Activated gamma-delta T cell (primary cell): ENCODE results near the gene PRSS50.

ENCODE experiments used
- DNase-seq: peaks from one replicate; lab custom pipeline; 2025; lab: John Stamatoyannopoulos, UW

Gene PRSS50

DNA sequence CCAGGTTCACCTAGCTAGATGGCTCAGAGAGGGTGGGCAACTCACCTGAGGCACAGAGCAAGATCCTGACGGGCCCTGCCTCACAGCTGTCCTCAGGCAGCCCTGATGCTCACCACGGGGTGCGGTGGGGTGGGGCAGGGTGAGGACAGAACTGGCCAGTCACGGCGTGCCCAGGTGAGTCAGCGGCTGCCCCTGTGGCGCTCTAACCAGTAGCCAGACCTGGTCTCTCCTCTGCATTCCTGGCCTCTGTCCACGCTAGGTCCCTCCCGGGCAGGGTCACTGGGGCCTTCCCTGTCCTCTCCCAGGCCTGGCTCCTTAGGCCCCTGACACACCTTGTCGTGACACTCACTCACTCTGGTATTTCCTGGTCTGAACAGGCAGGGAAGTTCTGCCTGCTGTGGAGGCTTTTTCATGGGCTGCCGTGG is 25.1 kb downstream of the PRSS50 start:
- DNase-seq = no peak

DNA sequence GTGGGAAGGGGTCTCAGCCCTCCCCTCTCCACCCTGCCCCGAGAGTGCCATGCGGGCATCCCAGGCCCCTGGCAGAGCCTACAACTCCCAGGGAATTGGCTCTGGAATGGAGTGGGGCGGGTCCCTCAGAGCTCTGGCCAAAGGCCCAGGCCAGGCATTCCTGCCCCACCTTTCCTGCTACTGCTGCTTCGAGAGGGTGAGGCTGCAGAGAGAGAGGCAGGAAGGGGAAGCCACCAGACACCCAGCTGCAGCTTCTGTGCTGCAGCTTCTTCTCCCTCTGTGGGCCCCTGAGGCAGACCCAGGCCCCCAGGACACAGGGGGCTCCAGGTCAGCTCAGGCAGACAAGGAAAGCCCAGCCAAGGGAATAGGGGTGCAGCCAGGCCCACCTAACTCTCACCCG is 26.9 kb downstream of the PRSS50 start:
- DNase-seq = no peak

- DNase-seq = no peak
Measured at GRCh38 chr3:46685446-46685845, 32.2 kb downstream of the PRSS50 start.

DNA sequence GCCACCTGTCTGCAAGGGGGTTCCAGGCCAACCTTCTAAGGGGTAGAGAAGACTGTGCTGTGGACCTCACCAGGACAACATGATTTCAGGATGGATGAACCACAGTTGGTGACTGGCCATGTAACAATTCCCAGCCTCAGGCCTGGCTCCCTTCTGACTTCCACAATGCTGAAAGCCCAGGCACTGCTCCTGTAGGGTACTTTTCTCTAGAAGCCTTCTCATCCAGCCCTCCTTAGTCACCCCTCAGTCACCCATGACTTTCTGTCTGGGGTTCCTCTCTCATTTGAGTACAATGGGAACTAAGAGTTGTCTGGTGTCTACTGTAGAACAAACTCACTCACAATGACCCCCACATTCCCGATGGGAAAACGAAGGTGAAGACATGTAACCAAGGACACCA is 32.8 kb downstream of the PRSS50 start:
- DNase-seq = no peak

DNA sequence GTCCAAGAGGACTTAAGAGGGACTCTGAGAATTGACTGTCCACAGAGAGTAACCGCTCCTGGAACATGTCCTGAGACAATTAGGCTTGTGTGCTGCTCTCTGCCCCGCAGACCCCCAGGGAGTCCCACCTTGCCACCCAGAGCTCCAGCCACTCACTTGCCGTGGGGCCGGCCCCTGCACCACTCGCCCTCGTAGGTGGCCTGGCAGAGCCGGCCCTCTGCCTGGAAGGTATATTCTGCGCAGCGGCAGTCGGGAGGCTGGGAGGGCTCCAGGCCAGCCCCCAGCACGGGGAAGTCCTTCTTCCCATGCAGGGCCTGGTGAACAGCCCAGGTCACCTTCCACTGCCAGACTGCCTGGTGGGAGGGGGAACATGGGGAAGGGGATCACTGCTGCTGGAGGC is 34.7 kb downstream of the PRSS50 start:
- no peak for DNase-seq

DNA sequence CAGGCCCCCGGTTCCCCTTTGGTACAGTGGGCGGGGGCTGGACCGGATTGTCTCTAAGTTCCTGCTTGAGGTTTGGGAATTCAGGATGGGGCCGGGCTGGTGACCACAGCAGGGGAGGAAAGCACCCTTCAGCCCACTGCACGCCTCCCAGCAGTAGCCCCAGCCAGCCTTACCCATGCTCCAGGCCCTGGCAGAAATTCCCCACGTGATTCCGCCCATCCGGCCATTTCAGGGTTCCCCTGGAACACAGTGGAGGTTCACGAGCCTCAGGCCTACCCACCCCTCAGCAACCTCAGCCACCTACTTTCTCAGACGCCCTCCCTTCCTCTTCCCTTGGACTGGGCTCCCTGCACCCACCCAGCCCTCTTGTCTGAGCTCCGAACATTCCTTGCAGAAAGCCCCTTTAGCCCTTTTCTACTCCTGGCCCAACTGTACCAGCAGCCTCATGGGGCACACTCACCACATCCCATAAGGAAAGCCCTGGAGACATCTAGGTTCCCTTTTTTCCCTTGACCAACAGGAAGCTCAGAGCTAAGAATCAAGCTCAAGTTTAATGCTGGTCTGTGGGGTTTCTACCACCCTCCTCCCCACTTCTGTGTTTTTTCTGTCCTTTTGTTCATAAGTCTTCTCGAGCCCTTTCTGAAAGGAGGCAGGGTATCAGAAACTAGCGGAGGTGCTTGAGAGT is 35.7 kb downstream of the PRSS50 start:
- DNase-seq = no peak

DNA sequence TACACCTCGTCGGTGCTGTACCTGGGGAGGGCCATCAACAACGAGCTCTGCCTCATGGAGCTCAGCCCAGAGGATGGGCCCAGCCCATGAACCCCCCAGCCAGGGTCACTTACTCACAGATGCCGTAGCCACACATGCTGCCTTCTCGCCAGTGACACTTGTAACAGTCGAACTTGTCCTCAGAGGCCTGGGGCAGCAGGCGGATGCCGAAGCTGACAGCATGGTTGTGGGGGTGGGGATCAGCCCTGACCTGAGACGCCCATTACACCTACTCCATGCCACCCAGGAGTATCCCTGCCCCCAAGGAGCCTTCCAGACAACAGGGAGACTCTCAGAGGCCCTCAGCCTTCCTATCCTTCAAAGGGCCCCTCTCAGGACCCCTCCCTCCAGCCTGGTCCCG is 36.3 kb downstream of the PRSS50 start:
- DNase-seq = no peak

DNA sequence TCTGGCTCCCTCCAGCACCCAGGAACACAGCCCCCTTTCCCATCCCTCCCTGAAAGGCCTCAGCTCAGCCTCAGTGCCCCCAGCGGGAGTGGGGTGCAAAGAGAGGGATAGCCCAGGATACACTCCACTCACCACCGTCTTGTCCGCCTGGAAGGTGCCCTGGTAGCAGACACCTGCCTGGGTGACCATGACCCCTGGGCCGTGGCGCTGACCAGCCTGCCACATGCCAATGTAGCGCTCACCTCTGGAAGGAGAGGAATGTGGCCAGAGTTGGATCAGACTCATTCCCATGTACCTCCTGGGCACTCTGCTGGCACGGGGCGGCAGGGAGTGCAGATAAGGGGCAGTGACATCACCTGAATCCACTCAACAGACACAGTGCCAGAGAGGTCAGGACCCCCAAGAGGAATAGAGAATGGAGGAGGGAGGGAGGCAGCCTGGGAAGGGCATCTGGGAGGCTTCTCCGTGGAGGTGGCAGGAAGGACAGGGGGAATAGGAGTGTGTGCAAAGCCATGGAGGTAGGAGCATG is 37.3 kb downstream of the PRSS50 start:
- no peak for DNase-seq

GRCh38 chr3:46679681-46680080 is 38.0 kb downstream of the PRSS50 start:
- no peak for DNase-seq

DNA sequence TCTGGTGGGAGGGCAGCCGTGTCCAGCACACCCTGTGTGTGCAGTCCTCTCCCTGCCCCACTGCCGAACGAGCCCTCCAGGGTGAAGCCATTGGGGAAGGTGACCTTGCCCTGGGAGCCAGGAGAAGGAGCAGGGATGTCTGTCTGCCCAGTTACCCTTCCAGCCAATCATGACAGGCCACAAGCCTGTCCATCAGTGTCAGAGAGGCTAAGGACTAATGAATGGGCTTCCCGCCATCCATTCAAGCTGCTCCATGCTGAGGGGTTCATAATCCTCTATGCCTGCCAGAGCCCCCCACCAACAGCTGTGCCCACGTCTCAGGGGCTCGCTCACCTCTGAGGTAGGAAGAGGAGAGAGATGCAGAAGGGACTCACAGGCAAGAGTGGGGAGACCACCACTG is 39.4 kb downstream of the PRSS50 start:
- no peak for DNase-seq

GRCh38 chr3:46677411-46677726 is 40.3 kb downstream of the PRSS50 start:
- DNase-seq = no peak

DNA sequence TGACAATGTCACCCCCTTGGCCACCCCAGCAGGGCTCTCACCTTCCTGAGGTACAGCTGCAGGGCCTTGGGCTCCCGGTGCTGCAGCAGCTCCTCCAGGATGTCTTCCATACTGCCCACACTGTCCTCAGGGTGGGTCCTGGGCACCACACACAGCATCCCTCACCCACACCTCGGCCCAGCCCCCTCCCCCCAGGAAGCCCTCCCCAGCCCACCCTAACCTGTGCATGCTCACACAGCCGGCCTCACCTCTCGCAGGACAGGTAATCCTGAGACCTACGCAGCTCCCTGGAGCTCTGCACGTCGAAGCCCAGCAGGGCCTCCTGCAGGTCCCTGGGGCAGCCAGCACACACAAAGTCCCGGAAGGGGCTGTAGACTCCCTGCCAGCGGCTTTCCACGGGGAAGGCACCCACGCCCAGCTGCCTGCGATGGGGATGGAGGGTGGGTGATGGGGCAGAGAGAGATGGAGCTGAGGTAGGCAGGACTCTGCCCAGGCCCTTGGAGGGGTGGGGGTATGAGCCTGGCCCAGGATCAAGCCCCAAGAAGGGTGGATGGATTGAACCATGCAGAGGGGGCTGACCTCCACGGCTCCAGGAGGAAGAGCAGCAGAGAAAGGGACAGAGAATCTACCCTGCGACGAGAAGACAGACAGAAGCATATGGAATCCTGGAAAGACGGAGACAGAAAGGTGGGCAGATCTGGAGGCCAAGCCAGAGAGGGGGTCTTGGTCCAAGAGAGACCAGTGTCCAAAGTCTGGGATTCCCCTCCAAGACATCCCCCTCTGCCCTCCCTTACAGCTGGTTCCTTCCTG is 40.9 kb downstream of the PRSS50 start:
- DNase-seq = no peak

DNA sequence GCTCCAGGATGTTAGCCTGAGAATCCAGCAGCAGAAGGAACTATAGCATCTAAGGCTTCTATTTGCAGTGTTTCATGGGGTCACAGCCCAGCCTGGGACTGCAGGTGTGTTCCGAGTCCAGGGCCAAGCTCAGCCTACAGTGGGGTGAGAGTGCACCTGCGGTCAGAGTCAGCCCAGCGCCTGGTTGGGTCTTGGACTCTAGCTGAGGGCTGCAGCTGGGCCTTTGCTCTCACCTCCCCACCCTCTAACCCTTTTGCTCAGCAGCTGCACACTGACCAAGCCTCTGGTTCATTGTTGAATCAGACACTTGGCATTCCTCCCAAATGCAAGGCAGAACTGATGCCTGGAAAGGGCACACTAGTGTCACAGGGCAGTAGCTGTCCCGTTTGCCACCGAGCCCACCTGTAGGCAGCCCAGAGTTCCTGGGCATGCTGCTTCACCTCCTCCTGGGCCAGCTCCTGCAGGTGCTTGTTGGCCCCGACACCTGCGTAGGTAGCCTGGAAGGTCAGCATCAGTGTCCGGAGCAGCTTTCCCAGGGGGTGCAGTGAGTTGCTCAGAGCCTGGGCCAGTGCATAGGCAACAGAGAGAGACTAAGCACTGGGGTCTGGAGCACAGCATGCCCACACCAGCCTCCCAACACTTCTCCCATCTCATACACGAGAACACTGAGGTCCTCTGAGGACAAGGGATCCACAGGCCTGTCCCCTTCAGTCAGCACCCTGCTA is 41.7 kb downstream of the PRSS50 start:
- no peak for DNase-seq

DNA sequence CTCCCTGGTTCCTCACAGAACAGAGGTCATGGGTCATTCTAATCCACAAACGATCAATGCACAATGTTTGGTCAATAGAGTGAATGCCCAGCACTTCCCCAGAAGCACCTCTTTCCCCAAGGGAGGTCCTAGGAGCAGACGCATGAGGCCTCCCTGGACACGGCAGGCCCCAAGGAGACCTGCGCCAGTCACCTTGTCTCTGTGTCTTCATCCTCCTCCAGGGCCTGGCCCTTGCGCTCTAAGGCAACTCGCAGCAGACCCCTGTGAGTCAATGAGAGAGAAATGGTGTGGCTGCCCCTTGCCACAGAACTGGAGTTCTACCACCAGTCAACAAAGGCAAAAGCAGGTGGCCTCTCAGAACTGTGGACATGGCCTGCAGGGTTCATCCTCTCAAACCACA is 42.2 kb downstream of the PRSS50 start:
- DNase-seq = no peak

DNA sequence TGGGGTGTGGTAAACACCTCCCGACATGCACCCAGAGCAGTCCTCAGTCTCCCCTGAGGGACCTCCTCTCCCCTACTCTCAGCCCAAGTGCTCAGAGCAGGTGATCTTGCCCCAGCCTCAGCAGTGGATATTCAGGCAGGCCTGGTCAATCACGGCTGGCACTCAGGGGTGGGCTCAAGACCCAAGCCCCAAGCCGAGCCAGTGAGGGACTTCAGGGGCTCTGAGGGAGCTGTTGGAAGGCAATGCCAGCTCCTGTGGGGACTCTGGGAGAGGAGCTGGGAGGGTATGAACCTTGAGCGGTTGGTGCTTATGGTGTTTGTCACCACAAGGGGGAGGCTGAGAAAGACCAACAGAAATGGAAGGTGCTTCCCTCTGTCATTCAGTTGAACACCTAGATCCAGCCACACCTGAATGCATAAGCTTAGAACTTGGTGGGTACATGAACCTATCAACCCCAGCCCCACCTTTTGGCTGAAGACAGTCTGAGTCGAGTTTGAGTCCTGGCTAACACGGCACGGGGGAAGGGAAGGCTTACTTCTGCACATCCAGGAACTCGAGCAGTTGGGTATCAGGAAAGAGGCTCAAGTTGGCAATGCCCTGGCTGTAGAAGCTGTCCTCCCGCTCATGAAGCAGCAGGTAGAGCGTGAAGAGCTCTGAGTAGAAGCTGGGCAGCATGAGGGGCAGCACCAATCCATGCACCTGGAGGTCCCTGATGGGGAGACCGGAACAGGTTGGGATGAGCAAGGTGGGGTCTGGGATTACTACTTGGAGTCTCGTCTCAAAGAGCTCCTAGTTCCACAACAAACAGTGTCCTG is 43.4 kb downstream of the PRSS50 start:
- DNase-seq = no peak

GRCh38 chr3:46673151-46674030 is 44.3 kb downstream of the PRSS50 start:
- DNase-seq = no peak

- no peak for DNase-seq
Measured at GRCh38 chr3:46672349-46672695, 45.3 kb downstream of the PRSS50 start.

GRCh38 chr3:46671541-46672348 is 45.9 kb downstream of the PRSS50 start:
- DNase-seq = no peak

DNA sequence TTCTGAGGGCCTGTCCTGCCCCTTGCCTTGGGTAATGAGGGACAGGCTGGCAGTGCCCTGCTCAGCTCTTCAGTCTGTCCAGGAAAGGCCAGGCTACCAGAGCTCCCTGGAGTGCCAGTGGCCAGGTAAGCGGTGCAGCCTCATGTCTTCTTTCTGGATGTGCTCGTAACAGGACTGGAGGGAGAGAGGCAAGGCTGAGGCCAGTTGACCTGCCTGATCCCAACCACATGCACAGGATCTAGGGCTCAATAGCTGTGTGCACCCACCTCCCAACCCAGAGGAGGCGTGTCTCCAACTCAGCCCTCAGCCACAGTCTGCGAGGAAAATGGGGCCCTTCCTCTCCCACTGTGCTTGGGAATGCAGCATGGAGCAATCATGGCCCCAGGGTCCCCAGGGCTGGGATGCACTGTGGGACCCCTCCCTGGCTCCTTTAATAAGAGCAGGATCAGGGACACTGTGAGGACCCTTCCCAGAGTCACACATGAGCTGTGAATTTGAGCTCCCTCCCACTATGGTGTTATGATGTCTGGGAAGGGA is 46.7 kb downstream of the PRSS50 start:
- no peak for DNase-seq
